Dermis blood vessel endothelial cell (primary cell): ENCODE measurements around the gene TMEM94. TPM values are rescaled to one million over a fixed set of nuclear protein-coding genes. Genes with fewer than 3 reads are reported as not detected.

Source experiments
- DNase-seq: peaks from one replicate; pipeline ENCODE4 v3.0.0; 2010
- total RNA-seq: library from RNA; depleted of rRNA; stranded (reverse); fragments of >200 nt; gene quantifications from 2 replicates; pipeline ENCODE4 v1.2.3, GENCODE V29; 2014

The TMEM94 gene
- total RNA-seq, 1 donor from 2014 or later, result 50.4 TPM

DNA sequence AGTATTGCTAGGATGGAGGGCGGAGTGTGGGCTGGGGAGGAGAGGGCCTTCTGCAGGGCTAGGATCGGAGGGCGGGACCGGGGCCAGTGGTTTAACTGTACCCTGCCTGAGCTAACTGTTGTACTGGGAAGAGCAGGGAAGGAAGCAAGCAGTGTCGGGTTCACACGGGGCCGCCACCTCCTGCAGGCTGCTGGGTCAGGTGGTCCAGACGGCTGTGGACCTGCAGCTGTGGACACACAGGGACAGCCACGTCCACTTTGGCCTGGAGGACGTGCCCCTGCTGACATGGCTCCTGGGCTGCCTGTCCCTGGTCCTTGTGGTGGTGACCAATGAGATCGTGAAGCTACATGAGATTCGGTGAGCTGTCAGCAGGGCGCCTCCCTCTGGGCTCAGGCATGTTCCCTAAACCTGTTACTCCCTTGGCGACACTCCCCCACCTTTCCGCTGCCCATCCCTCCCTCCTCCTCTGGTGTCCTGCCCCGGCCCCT lies 42.3 kb downstream of the TMEM94 start:
- DNase-seq, result no peak

GRCh38 chr17:75499313-75500022 lies 43.0 kb downstream of the TMEM94 start:
- DNase-seq, result no peak

DNA sequence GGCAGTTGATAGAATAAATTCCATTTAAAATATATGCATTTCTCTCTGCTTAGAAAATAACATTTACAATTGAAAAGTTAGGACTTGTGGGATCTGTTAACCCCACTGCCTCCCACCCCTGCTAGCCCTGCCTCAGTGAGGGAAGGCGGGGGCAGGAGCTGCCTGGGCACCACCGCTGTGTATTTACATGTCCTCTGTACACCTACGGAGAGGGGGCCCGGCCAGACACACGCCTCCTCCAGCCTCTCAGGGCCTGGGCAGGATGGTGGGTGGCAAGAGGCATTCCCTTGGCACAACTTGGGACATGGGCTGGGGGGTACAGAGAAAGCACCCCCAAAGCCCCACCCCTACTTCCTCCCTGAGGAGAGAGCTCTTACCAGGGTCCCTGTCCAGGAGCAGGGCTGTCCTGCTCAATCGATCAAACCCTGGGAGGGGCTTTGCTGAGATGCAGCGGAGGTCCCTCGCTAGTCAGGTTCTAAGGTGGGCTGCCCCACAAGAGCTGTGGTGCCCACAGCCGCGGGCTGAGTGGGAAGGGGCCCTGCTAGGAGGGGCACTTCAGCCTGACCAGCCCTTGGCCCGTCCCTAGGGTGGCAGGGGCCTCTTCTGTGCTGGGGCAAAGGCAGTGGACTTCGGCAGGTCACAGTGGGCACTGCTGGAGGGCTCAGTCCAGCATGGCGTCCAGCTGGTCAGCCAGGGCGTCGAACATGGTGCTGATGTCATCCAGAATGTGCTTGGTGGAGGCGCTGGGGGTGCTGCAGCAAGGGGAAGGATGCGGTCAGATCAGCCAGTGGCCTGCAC lies 44.2 kb downstream of the TMEM94 start:
- no peak for DNase-seq

DNA sequence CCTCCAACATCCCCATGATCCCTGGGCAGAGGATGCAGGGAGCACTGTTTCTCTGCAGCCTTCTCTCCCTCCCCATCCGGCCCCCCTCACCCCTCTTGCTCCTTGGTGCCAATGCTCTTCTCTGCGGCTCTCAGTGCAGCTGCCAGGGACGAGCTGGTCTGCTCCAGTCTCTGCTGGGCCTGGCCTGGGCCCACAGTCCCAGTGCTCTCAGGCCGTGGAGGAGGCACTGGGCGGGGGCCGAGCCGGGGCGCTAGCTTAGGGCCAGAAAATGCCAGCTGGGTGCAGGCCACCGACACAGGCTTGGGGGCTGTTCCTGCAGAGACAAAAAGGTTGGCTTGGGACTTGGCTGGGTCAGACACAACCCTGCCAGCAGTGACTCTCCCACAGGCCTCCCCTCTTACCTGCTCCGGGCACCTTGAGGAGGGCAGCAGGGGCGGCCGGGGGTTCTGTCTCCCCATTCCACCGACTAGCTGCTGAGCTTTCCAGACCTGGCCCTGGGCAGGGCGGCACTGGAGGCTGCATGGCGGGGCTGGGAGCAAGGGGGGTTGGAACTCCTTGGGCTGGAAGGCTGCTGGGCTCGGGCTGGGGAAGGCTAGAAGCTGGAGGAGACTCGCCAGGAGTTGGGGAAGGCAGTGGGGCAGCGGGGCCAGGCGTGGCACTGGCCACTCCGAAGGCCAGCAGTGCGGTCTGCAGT lies 45.1 kb downstream of the TMEM94 start:
- DNase-seq, result no peak

DNA sequence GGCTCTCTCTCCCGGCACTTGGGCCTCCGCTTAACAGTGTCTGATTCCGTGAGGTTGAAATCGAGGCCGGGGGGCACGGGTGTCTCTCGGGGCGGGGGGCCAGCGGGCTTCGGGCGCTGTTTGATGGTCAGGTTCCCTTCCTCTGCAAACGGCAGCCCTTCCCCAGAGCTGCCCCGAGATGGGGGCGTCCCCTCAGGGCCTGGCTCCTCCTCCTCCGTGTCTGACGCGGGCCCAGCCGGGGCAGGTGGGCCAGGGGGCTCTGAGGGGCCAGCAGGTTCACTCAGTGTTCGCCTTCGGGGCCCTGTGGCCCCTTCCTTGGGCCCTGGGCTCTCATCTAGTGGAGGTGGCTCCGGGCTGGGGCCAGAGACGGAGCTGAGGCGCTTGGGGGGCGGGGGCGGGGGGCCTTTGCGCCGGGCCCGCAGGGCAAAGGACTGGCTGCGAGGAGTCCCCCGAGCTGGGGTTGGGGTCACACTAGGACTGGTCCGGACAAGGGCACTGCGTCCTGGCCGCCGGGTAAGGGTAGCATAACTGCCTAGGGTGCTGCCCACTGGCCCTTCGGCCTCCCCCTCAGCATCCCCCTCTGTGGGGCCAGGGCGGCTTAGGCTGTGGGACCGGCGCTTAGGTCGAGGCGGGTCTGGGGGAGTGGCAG lies 45.8 kb downstream of the TMEM94 start:
- no peak for DNase-seq

DNA sequence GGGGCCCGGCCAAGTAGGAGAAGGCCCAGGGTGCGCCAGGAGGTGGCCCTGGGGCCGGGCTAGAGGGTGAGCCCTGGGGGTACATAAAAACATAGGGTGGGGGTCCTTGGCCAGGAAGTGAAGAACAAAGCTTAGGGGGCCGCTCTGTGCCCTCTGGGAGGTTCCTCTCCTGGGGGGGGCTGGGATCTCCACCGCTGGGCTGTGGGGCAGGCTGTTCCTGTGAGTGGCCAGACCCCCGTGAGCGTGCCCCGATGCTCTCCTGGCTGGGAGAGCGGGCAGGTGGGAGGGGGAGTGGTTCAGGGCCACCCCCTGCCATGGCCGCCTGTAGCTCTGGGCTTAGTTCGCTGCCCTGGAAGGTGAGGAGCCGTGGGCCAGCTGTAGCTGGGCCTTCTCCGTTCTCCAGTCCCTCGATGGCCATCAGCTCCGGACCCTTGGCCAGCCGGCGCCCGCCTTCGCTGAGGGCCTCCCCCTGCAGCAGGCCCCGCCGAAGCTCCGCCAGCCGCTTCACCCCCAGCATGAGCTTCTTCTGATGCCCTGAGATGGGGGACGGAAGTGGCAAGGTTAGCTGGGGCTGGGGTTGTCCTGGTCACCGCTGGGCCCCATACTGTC lies 46.4 kb downstream of the TMEM94 start:
- no peak for DNase-seq

DNA sequence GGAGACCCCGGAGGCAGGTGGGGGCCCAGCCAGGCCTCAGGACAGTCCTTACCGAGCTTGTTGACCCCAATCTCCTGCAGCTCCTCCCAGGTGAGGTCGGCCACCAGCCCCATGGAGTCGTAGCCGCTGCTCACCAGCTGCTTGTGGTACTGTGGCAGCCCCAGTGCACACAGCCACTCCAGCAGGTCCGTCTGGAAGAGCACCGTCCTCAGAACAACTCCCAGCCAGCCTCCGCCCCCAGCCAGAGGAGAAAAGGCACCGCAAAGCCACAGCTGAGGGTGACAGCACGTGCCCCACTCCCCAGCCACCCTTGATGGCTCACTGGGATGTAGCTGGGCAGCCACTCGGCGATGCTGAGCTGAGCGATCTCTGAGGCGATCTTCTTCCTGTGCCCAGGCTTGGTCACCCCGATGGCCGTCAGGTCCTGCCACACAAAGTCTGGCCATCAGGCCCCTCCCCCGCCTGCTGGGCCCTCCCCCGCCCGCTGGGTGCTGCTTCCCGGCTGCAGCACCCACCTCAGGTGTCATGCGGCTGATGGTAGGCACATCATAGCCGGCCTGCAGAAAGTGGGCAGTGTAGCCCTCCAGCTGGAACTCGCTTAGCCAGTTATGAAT lies 47.0 kb downstream of the TMEM94 start:
- no peak for DNase-seq

DNA sequence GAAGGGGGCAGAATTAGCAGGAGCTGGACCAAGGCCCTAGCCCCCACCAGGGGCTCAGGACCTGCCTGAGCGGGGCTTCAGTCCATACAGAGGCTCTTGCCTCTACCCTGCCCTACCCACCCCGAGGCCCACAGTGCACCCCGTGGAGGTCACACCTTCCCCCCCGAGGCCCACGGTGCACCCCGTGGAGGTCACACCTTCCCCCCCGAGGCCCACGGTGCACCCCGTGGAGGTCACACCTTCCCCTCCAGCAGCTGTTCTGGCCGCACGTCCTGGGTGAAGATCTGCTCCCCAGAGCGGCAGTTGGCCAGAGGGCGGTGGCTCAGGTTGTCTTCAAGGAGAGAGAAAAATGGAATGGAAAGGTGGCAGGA lies 47.5 kb downstream of the TMEM94 start:
- no peak for DNase-seq

DNA sequence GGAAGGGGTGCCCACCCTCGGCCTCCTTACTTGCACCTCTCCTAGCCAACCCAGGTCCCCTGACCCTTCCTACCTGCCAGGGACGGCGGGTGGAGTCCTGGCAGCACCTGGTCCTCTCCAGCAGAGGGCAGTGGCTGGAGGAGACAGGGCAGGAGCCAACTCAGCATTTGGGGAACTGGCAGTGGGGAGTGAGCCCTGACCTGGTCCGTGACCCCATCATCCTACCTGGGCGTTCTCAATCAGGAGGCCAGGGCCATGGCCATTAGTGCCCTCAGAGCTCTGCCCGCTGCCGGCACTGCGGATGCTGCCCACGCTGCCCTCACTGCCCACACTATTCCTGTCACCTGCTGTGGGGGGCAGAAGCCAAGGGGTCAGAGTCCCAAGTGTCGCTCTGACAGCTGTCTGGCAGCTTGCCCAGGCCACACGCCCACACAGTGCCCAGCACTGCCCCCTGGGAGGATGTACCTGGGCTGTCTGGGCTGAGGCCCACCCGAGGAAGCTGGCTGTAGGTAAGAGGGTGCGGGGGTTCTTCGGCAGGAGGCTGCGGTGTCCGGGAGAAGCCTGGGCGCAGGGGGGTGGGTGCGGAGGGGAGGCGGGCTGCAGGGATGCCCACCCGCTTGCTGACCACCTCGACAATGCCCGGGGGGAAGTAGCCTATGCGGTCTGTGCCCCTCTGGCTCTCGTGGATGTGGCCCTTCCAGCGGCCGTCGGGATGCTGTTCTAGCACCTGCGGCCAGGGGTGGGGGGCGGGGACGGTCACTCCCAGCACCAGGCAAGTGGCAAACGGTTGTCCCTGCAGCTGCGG lies 48.1 kb downstream of the TMEM94 start:
- peak; percentile 48 for DNase-seq

- no peak for DNase-seq
These were observed 48.6 kb downstream of the TMEM94 start for GRCh38 chr17:75505152-75505409.

- DNase-seq, result no peak
These were observed 49.2 kb downstream of the TMEM94 start for GRCh38 chr17:75505640-75506039.

GRCh38 chr17:75506134-75506533 lies 49.7 kb downstream of the TMEM94 start:
- DNase-seq, result no peak

GRCh38 chr17:75506888-75507287 lies 50.5 kb downstream of the TMEM94 start:
- DNase-seq, result no peak

GRCh38 chr17:75507733-75508719 lies 51.6 kb downstream of the TMEM94 start:
- no peak for DNase-seq

- DNase-seq, result no peak
These were observed 52.5 kb downstream of the TMEM94 start for GRCh38 chr17:75508931-75509361.

DNA sequence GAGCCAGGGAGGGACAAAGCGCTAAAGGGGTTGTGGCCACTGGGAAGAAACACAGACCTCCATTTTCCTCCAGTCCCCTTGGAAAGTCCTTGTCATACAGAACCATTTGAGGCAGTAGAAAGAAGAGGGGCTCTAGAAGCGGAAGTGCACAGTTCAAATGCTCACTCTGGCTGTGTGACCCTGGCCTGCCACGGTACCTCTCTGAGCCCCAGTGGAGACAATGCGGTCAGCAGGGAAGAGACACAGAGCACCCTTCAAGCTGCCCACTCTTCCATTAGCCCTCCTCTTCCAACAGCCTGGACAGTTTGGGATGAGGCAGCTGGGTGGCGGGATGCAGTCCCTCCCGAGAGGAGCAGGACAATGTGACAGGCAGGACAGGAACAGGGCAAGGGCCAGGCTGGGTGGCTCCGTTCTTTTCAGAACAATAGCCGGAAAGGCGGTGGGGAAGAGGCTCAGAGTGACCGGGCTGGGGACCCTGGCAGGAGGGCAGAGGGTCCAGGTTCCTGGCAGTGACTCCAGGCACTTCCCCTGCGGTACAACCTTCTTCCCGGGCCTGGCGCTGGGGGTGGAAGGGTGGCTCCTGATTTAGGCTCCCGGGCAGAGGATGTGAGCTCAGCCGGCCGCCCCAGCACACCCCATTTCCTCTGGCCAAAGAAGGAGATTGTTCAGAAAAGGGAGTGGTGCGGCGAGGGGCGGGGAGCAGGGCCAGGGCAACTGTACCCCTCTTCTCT lies 53.3 kb downstream of the TMEM94 start:
- DNase-seq, result peak; percentile 48

DNA sequence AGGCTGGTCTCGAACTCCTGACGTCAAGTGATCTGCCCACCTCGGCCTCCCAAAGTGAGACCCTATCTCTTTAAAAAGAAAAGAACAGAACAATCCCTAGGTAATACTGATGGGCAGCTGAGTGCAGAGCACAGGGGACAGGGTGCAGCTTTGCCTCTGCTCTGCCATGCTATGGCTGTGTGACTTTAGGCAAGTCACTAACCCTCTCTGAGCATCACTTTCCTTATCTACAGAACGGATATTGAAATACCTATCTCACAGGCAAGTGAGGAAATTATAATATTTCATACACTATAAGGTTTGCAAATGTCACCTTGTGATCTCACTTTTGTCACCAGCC lies 54.8 kb downstream of the TMEM94 start:
- no peak for DNase-seq

DNA sequence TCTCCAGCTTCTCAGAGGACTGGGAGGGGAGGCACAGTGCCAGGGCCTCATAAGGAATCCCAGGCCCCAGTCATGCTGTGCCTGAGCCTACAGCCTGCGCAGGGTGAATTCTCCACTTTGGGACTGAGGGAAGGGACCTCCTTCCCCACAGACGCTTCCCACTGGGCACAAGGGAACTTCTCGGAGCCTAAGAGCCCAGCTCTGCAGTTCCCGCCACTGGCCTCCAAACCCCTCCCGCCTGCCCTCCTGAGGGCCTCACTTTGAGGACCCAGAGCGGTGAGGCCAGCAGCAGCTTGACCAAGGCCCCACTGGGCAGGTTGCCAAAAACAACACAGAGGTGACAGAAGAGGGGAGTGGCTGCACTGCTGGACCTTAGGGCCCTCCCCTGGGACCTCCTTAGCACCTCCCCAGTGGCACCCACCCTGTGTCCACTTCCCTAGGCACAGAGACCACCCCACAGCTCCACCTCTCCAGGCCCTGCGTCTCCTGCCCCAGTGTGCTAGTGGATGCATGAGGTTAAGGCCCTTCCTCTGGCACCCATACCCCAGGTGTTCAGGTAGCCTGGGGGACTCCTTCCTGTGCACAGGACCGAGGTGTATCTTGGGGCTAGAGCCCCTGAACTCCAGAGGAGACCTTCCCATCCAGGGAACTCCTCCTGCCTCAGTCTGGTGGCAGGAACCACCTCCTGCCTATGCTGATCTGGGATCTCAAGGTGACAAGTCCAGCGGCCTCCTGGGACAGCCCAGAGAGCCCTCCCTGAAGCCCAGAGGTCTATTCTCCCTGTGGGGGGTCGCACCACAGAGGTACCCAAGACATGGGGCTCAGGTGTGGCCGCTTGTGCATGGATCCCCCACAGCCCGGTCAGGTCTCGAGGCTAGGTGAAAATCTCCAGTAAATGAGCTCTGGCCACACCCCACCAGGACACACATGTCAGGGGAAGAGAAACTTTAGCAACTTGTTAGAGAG lies 55.5 kb downstream of the TMEM94 start:
- DNase-seq, result peak; percentile 52
